HG02610 (cell line): Measurements from ENCODE around the gene BEX2.
"Not testable (repeated sequence)": the region's sequence is repeated elsewhere in the genome, so short reads cannot be mapped to it uniquely, and the experiment has no call there.

Source experiments
- ATAC-seq: cut with Tn5 transposase; IDR thresholded peaks from one replicate; pipeline ENCODE4 v1.9.1; 2021; ENCODE audit warnings: mild to moderate bottlenecking, moderate library complexity; ENCODE audit not compliant: unreplicated experiment

BEX2 gene

GRCh38 chrX:103310555-103311398, at the start of gene BEX2:
TSS of gene BEX2 (minus strand) at chrX:103310990. CDS start at chrX:103309976, 1,014 bp downstream.
- peak; percentile 98 for ATAC-seq

- ATAC-seq = no peak
Measured at GRCh38 chrX:103360092-103360491, 49.3 kb upstream of the BEX2 start.

GRCh38 chrX:103359605-103360004, 48.8 kb upstream of the BEX2 start:
- ATAC-seq = not testable (repeated sequence)

- no peak for ATAC-seq
Measured at GRCh38 chrX:103357871-103358270, 47.1 kb upstream of the BEX2 start.

- no peak for ATAC-seq
Measured at GRCh38 chrX:103356858-103357257, 46.1 kb upstream of the BEX2 start.

- no peak for ATAC-seq
Measured at GRCh38 chrX:103356130-103356798, 45.5 kb upstream of the BEX2 start, which contains the start of gene TCEAL9. TSS of gene TCEAL9 (plus strand) at chrX:103356506. CDS start at chrX:103357685, 1,179 bp downstream.

- no peak for ATAC-seq
Measured at GRCh38 chrX:103347682-103348397, 37.0 kb upstream of the BEX2 start.

GRCh38 chrX:103344606-103345005, 33.8 kb upstream of the BEX2 start:
- no peak for ATAC-seq

- no peak for ATAC-seq
Measured at GRCh38 chrX:103343105-103343504, 32.3 kb upstream of the BEX2 start.

GRCh38 chrX:103338663-103339062, 27.9 kb upstream of the BEX2 start:
- ATAC-seq = no peak

GRCh38 chrX:103330681-103331288, 20.0 kb upstream of the BEX2 start:
- ATAC-seq = no peak

- no peak for ATAC-seq
Measured at GRCh38 chrX:103329991-103330390, 19.2 kb upstream of the BEX2 start, which contains the start of gene TCEAL7. TSS of gene TCEAL7 (plus strand) at chrX:103330239. CDS start at chrX:103331404, 1,165 bp downstream.

- ATAC-seq = no peak
Measured at GRCh38 chrX:103311399-103311780, 600 bp upstream of the BEX2 start.

GRCh38 chrX:103309860-103310554, 783 bp downstream of the BEX2 start:
- ATAC-seq = no peak

- not testable (repeated sequence) for ATAC-seq
Measured at GRCh38 chrX:103305666-103306065, 5.1 kb downstream of the BEX2 start.

GRCh38 chrX:103304705-103305104, 6.1 kb downstream of the BEX2 start:
- peak; percentile 63 for ATAC-seq

GRCh38 chrX:103293118-103293517, 17.7 kb downstream of the BEX2 start:
- no peak for ATAC-seq

- ATAC-seq = no peak
Measured at GRCh38 chrX:103279624-103280023, 31.2 kb downstream of the BEX2 start.

- no peak for ATAC-seq
Measured at GRCh38 chrX:103276581-103277002, 34.2 kb downstream of the BEX2 start, which contains the start of gene TCEAL5. TSS of gene TCEAL5 (minus strand) at chrX:103276750. CDS start at chrX:103274563, 2,187 bp downstream.

GRCh38 chrX:103275947-103276567, 34.7 kb downstream of the BEX2 start:
- ATAC-seq = no peak
